ENCODE measurements around the gene PARD6A. TPM values are rescaled to one million over a fixed set of nuclear protein-coding genes. Genes with fewer than 3 reads are reported as not detected.

PARD6A gene
- total and polyA plus RNA-seq, 2 experiments from 2014 or later = 0.58 to 0.97 TPM

DNA sequence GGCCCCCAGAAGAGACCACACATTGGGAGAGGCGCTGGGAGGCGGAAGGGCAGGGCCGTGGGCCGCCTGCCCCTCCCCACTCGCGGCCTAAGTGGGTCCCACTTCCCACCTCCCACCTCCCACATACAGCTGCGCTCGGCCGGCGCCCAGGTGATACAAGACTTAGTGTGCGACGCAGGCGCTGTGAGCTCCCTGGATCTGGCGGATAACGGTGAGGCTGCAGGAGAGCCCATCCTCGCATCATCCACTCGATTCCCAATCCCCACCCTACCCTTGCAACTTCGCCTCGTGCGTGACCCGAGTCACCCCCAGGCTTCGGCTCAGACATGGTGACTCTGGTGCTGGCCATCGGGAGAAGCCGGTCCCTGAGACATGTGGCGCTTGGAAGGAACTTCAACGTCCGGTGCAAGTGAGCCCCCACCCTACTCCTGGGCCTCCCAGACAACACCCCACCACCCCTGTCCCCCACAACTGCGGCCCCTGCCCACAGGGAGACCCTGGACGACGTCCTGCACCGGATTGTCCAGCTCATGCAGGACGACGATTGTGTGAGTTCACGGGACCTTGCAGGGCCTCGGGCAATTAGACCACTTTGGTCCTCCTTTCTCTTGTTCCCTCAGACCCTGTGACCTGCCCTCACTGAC, 11.9 kb upstream of the PARD6A start:
- DNase-seq = no peak
- no peak overlapping the region for H2AFZ ChIP-seq
- no peak overlapping the region for H3K9ac ChIP-seq
- no peaks in the 10 kb centered on the region for H3K36me3 ChIP-seq (ENCODE audit: low read depth)
- in situ Hi-C loops (cut with MboI) = no loop called here
- no peaks in the 10 kb centered on the region for H3K9me2 ChIP-seq (ENCODE audit: insufficient read depth)
- H3K27me3 ChIP-seq (replicated peaks; ENCODE audit: insufficient read depth) = peaks cover 46% of the 10 kb centered on the region
- H4K20me1 ChIP-seq (ENCODE audit: insufficient read depth) = no peaks in the 10 kb centered on the region
- no peaks in the 10 kb centered on the region for H3F3A ChIP-seq (ENCODE audit: insufficient read depth)
- 38 to 40% methylated on average over 22 to 35 of the region's 35 CpGs for WGBS, 2 experiments (ENCODE audit: low coverage in 1 of 2, low lambda C conversion rate in 2 of 2, missing lambda C conversion rate in 2 of 2)
- H3K9me3 ChIP-seq (ENCODE audit: low read depth) = no peaks in the 10 kb centered on the region
- H3K4me3 ChIP-seq = no peak overlapping the region
- H3K27ac ChIP-seq = no peak overlapping the region
- H3K79me2 ChIP-seq (ENCODE audit: insufficient read depth) = no peaks in the 10 kb centered on the region
- TF ChIP-seq EZH2 (IDR thresholded peaks at IDR 0.05; ENCODE audit: insufficient read depth, poor library complexity, severe bottlenecking) (no peak), EZH2phosphoT487 (IDR thresholded peaks at IDR 0.05; ENCODE audit: insufficient read depth, low read depth) (no peak)
- H3K4me1 ChIP-seq (ENCODE audit: insufficient read depth) = no peaks in the 10 kb centered on the region
- no peak overlapping the region for H3K4me2 ChIP-seq (ENCODE audit: unreplicated experiment)

DNA sequence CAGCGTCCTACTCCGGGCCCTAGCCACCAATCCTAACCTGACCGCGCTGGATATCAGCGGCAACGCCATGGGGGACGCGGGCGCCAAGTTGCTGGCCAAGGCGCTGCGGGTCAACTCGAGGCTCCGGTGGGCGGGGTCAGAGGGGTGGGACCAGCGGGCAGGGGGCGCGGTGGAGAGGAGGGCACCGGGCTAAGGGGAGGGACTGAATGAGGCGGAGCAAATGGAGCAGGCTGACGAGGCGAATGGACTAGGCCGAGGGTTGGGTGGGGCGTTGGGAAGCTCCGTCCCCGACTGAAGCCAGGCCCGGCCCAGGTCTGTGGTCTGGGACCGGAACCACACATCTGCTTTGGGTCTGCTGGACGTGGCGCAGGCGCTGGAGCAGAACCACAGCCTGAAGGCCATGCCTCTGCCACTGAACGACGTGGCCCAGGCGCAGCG, 11.2 kb upstream of the PARD6A start:
- peaks cover 46% of the 10 kb centered on the region for H3K27me3 ChIP-seq (replicated peaks; ENCODE audit: insufficient read depth)
- H3K4me3 ChIP-seq = no peak overlapping the region
- no peaks in the 10 kb centered on the region for H3K79me2 ChIP-seq (ENCODE audit: insufficient read depth)
- no peaks in the 10 kb centered on the region for H3K9me2 ChIP-seq (ENCODE audit: insufficient read depth)
- no peak overlapping the region for H3K9ac ChIP-seq
- TF ChIP-seq EZH2 (IDR thresholded peaks at IDR 0.05; ENCODE audit: insufficient read depth, poor library complexity, severe bottlenecking) (peak; percentile 29), EZH2phosphoT487 (IDR thresholded peaks at IDR 0.05; ENCODE audit: insufficient read depth, low read depth) (no peak)
- H4K20me1 ChIP-seq (ENCODE audit: insufficient read depth) = no peaks in the 10 kb centered on the region
- 9 to 10% methylated on average over 28 to 29 of the region's 34 CpGs for WGBS, 2 experiments (ENCODE audit: low coverage in 1 of 2, low lambda C conversion rate in 2 of 2, missing lambda C conversion rate in 2 of 2)
- no peak overlapping the region for H3K27ac ChIP-seq
- H2AFZ ChIP-seq = no peak overlapping the region
- DNase-seq = peak; percentile 30
- H3F3A ChIP-seq (ENCODE audit: insufficient read depth) = no peaks in the 10 kb centered on the region
- H3K4me1 ChIP-seq (ENCODE audit: insufficient read depth) = no peaks in the 10 kb centered on the region
- H3K36me3 ChIP-seq (ENCODE audit: low read depth) = no peaks in the 10 kb centered on the region
- H3K4me2 ChIP-seq (ENCODE audit: unreplicated experiment) = no peak overlapping the region
- in situ Hi-C loops (cut with MboI) = no loop called here
- H3K9me3 ChIP-seq (ENCODE audit: low read depth) = no peaks in the 10 kb centered on the region

DNA sequence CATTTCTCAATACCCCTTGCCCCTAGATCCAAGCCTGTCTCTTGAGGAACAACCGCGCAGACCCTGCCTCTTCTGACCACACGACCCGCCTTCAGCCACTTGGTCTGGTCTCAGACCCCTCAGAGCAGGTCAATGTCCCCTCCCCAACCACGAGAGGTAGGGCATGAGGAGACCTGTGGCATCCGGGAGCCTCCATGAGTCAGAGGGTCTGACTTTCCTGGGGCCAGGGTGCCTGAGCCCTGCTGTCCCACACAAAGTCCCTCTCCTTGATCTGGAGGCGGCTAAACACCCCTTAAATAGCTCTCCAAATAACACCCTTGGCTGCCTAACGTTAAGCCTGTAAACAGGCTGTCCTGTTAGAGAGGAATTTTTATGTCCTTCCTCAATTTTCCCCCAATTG, 10.7 kb upstream of the PARD6A start:
- H3K36me3 ChIP-seq (ENCODE audit: low read depth) = no peaks in the 10 kb centered on the region
- DNase-seq = no peak
- H3K9me3 ChIP-seq (ENCODE audit: low read depth) = no peaks in the 10 kb centered on the region
- no peak overlapping the region for H3K9ac ChIP-seq
- 37 to 42% methylated on average over 8 of the region's 8 CpGs for WGBS, 2 experiments (ENCODE audit: low coverage in 1 of 2, low lambda C conversion rate in 2 of 2, missing lambda C conversion rate in 2 of 2)
- peaks cover 46% of the 10 kb centered on the region for H3K27me3 ChIP-seq (replicated peaks; ENCODE audit: insufficient read depth)
- H2AFZ ChIP-seq = no peak overlapping the region
- H3K4me1 ChIP-seq (ENCODE audit: insufficient read depth) = no peaks in the 10 kb centered on the region
- no peak overlapping the region for H3K4me2 ChIP-seq (ENCODE audit: unreplicated experiment)
- no peak overlapping the region for H3K4me3 ChIP-seq
- in situ Hi-C loops (cut with MboI) = no loop called here
- no peaks in the 10 kb centered on the region for H3K79me2 ChIP-seq (ENCODE audit: insufficient read depth)
- H3K9me2 ChIP-seq (ENCODE audit: insufficient read depth) = no peaks in the 10 kb centered on the region
- no peak for TF ChIP-seq EZH2phosphoT487 (IDR thresholded peaks at IDR 0.05; ENCODE audit: insufficient read depth, low read depth)
- no peak for TF ChIP-seq EZH2 (IDR thresholded peaks at IDR 0.05; ENCODE audit: insufficient read depth, poor library complexity, severe bottlenecking)
- no peaks in the 10 kb centered on the region for H3F3A ChIP-seq (ENCODE audit: insufficient read depth)
- no peak overlapping the region for H3K27ac ChIP-seq
- no peaks in the 10 kb centered on the region for H4K20me1 ChIP-seq (ENCODE audit: insufficient read depth)

DNA sequence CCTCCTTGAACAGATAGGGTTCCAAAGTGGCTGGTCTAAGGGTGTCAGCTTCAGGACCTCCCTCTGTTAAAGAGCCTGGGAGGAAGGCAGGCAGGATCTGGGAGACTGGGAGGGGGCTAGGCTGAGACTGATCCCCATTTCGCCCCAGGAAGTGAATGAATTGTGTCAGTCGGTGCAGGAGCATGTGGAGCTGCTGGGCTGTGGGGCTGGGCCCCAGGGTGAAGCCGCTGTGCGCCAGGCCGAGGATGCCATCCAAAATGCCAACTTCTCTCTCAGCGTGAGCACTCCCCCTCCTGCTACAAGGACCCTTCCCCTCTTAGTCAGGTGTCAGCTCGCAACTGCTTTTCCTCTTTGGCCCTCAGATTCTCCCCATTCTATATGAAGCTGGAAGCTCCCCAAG, 9.7 kb upstream of the PARD6A start:
- Histone ChIP-seq H3K4me3 (no peak overlapping the region), H4K20me1 (ENCODE audit: insufficient read depth) (no peaks in the 10 kb centered on the region), H3K4me1 (ENCODE audit: insufficient read depth) (no peaks in the 10 kb centered on the region), H3F3A (ENCODE audit: insufficient read depth) (no peaks in the 10 kb centered on the region), H3K9ac (no peak overlapping the region), H3K9me2 (ENCODE audit: insufficient read depth) (no peaks in the 10 kb centered on the region), H3K36me3 (ENCODE audit: low read depth) (no peaks in the 10 kb centered on the region), H2AFZ (no peak overlapping the region), H3K27ac (no peak overlapping the region), H3K9me3 (ENCODE audit: low read depth) (no peaks in the 10 kb centered on the region), H3K27me3 (replicated peaks; ENCODE audit: insufficient read depth) (peaks cover 46% of the 10 kb centered on the region), H3K4me2 (ENCODE audit: unreplicated experiment) (no peak overlapping the region), H3K79me2 (ENCODE audit: insufficient read depth) (no peaks in the 10 kb centered on the region)
- DNase-seq = no peak
- in situ Hi-C loops (cut with MboI) = no loop called here
- TF ChIP-seq EZH2 (IDR thresholded peaks at IDR 0.05; ENCODE audit: insufficient read depth, poor library complexity, severe bottlenecking) = no peak
- TF ChIP-seq EZH2phosphoT487 (IDR thresholded peaks at IDR 0.05; ENCODE audit: insufficient read depth, low read depth) = no peak
- WGBS, 2 experiments (ENCODE audit: low coverage in 1 of 2, low lambda C conversion rate in 2 of 2, missing lambda C conversion rate in 2 of 2) = 78 to 85% methylated on average over 7 of the region's 7 CpGs

All from GM23248 (cell line).